H9 (cell line): ENCODE measurements around the gene IRF4. TPM values are rescaled to one million over a fixed set of nuclear protein-coding genes. Genes with fewer than 3 reads are reported as not detected.

Source experiments
- DNase-seq: peaks from one replicate; pipeline ENCODE4 v3.0.0-alpha.2; 2017
- H2AFZ ChIP-seq: one replicate; pipeline ENCODE4 v1.6.1; 2013; ENCODE audit warnings: mild to moderate bottlenecking, low read length, control low read depth, moderate library complexity
- H2AK5ac ChIP-seq: 2 replicates; pipeline ENCODE4 v1.6.1; 2013; ENCODE audit warnings: low read length, control low read depth, mixed read lengths; ENCODE audit not compliant: insufficient read length
- H2BK120ac ChIP-seq: one replicate; pipeline ENCODE4 v1.6.1; 2013; ENCODE audit warnings: low read depth, mild to moderate bottlenecking, low read length, control low read depth, inconsistent platforms; ENCODE audit not compliant: poor library complexity, severe bottlenecking
- H2BK12ac ChIP-seq: 2 replicates; pipeline ENCODE4 v1.6.1; 2013; ENCODE audit warnings: low read length, control low read depth, mixed read lengths, low read depth; ENCODE audit not compliant: insufficient read length
- H2BK15ac ChIP-seq: 2 replicates; pipeline ENCODE4 v1.6.1; 2013; ENCODE audit warnings: low read depth, low read length, control low read depth
- H2BK20ac ChIP-seq: one replicate; pipeline ENCODE4 v1.6.1; 2013; ENCODE audit warnings: low read depth, mild to moderate bottlenecking, low read length, control low read depth, inconsistent platforms; ENCODE audit not compliant: poor library complexity, severe bottlenecking
- H2BK5ac ChIP-seq: 2 replicates; pipeline ENCODE4 v1.6.1; 2013; ENCODE audit warnings: low read length, control low read depth, mixed read lengths; ENCODE audit not compliant: insufficient read length
- H3K14ac ChIP-seq: 2 replicates; pipeline ENCODE4 v1.6.1; 2013; ENCODE audit warnings: low read length, control low read depth; ENCODE audit not compliant: insufficient read depth
- H3K18ac ChIP-seq: 2 replicates; pipeline ENCODE4 v1.6.1; 2013; ENCODE audit warnings: low read depth, mild to moderate bottlenecking, mixed read lengths, low read length, control low read depth; ENCODE audit not compliant: insufficient read length
- H3K23ac ChIP-seq: 2 replicates; pipeline ENCODE4 v1.6.1; 2013; ENCODE audit warnings: low read length, control low read depth, mixed read lengths, low read depth; ENCODE audit not compliant: insufficient read length
- H3K23me2 ChIP-seq: 2 replicates; pipeline ENCODE4 v1.6.1; 2013; ENCODE audit warnings: low read depth, mild to moderate bottlenecking, mixed read lengths, low read length, control low read depth; ENCODE audit not compliant: insufficient read length, poor library complexity, severe bottlenecking
- H3K27ac ChIP-seq: 2 replicates; pipeline ENCODE4 v1.5.1; 2013; ENCODE audit warnings: low read length, control low read depth, mixed read lengths, low read depth; ENCODE audit not compliant: insufficient read length
- H3K27me3 ChIP-seq: 2 replicates; pipeline ENCODE4 v1.6.1; 2013; ENCODE audit warnings: low read length, control low read depth, inconsistent platforms; ENCODE audit not compliant: insufficient read depth
- H3K4ac ChIP-seq: 2 replicates; pipeline ENCODE4 v1.6.1; 2013; ENCODE audit warnings: low read depth, mild to moderate bottlenecking, control low read depth, inconsistent platforms, low read length, moderate library complexity
- H3K4me1 ChIP-seq: 2 replicates; pipeline ENCODE4 v1.6.1; 2013; ENCODE audit warnings: low read length, control low read depth, inconsistent platforms; ENCODE audit not compliant: insufficient read depth
- H3K4me2 ChIP-seq: 2 replicates; pipeline ENCODE4 v1.6.1; 2013; ENCODE audit warnings: low read length, control low read depth, mixed read lengths; ENCODE audit not compliant: insufficient read length, insufficient read depth
- H3K56ac ChIP-seq: 2 replicates; pipeline ENCODE4 v1.6.1; 2013; ENCODE audit warnings: low read depth, mild to moderate bottlenecking, mixed read lengths, low read length, control low read depth; ENCODE audit not compliant: insufficient read length
- H3K79me1 ChIP-seq: 2 replicates; pipeline ENCODE4 v1.6.1; 2013; ENCODE audit warnings: low read depth, mild to moderate bottlenecking, moderate library complexity, low read length, control low read depth, inconsistent platforms; ENCODE audit not compliant: insufficient read depth, poor library complexity, severe bottlenecking
- H3K79me2 ChIP-seq: 2 replicates; pipeline ENCODE4 v1.6.1; 2013; ENCODE audit warnings: low read length, control low read depth, inconsistent platforms; ENCODE audit not compliant: insufficient read depth
- H3K9ac ChIP-seq: 2 replicates; pipeline ENCODE4 v1.6.1; 2013; ENCODE audit warnings: low read length, control low read depth, mixed read lengths; ENCODE audit not compliant: insufficient read length; ENCODE audit errors: extremely low read depth
- H3K9me3 ChIP-seq: one replicate; pipeline ENCODE4 v1.6.1; 2013; ENCODE audit warnings: low read depth, low read length, inconsistent platforms; ENCODE audit not compliant: control insufficient read depth
- H3T11ph ChIP-seq: one replicate; pipeline ENCODE4 v1.6.1; 2013; ENCODE audit warnings: mild to moderate bottlenecking, low read length, control low read depth, inconsistent platforms
- H4K20me1 ChIP-seq: one replicate; pipeline ENCODE4 v1.6.1; 2013; ENCODE audit not compliant: control insufficient read depth, insufficient read length, insufficient read depth
- H4K5ac ChIP-seq: 2 replicates; pipeline ENCODE4 v1.6.1; 2013; ENCODE audit warnings: low read depth, mild to moderate bottlenecking, mixed read lengths, low read length, control low read depth; ENCODE audit not compliant: insufficient read length
- H4K8ac ChIP-seq: replicated peaks from 2 replicates; pipeline ENCODE4 v1.6.1; 2013; ENCODE audit warnings: low read length, control low read depth, mixed read lengths, low read depth; ENCODE audit not compliant: insufficient read length
- H4K91ac ChIP-seq: 2 replicates; pipeline ENCODE4 v1.6.1; 2013; ENCODE audit warnings: low read depth, mild to moderate bottlenecking, moderate library complexity, mixed read lengths, low read length, control low read depth; ENCODE audit not compliant: insufficient read length
- H3K27ac Mint-ChIP-seq, 3 experiments: 2 replicates in 2 of 3; 3 replicates in 1 of 3; pipeline ENCODE4 v1.8.0; 2020 to 2021; ENCODE audit warnings: mixed read lengths in 3 of 3, mild to moderate bottlenecking in 1 of 3, moderate library complexity in 1 of 3
- H3K27me3 Mint-ChIP-seq: 2 replicates; pipeline ENCODE4 v1.8.0; 2021; ENCODE audit warnings: low read depth, mild to moderate bottlenecking, moderate library complexity, mixed read lengths
- H3K36me3 Mint-ChIP-seq, 3 experiments: 2 replicates in 2 of 3; 3 replicates in 1 of 3; pipeline ENCODE4 v1.8.0; 2020 to 2021; ENCODE audit warnings: low read depth in 3 of 3, mixed read lengths in 3 of 3; ENCODE audit not compliant: insufficient read depth in 1 of 3
- H3K4me1 Mint-ChIP-seq, 2 experiments: 2 replicates each; pipeline ENCODE4 v1.8.0; 2020; ENCODE audit warnings: mixed read lengths in 2 of 2
- H3K4me3 Mint-ChIP-seq, 2 experiments: 2 replicates in 1 of 2; 3 replicates in 1 of 2; pipeline ENCODE4 v1.8.0; 2020 to 2021; ENCODE audit warnings: mild to moderate bottlenecking in 2 of 2, mixed read lengths in 2 of 2, moderate library complexity in 1 of 2
- H3K9me3 Mint-ChIP-seq, 2 experiments: 2 replicates in 1 of 2; 3 replicates in 1 of 2; pipeline ENCODE4 v1.8.0; 2020; ENCODE audit warnings: mild to moderate bottlenecking in 2 of 2, mixed read lengths in 2 of 2, moderate library complexity in 1 of 2
- CTCF ChIP-seq: fragments of 200-600 bp; sonication (generic); conservative IDR thresholded peaks from 3 replicates; pipeline ENCODE4 v1.8.0; 2021; ENCODE audit warnings: antibody characterized with exemption, mild to moderate bottlenecking
- WGBS: extraction: QIAGEN DNeasy Blood & Tissue Kit; methylation state at CpG from one replicate; pipeline ENCODE4 v1.1.7; 2013; ENCODE audit warnings: missing lambda C conversion rate, low lambda C conversion rate, mixed read lengths; ENCODE audit not compliant: insufficient read length; ENCODE audit errors: extremely low coverage; 5-methylcytosine and 5-hydroxymethylcytosine counted together
- total RNA-seq: library from RNA; stranded (reverse); gene quantifications from 2 replicates; pipeline ENCODE4 v1.2.1, GENCODE V29; 2021

Gene IRF4
- total RNA-seq, 1 experiment from 2014 or later: 0.31 TPM

GRCh38 chr6:374956-375355, 16.6 kb upstream of the IRF4 start:
- Histone ChIP-seq H3K56ac (no peak overlapping the region), H3K14ac (no peak overlapping the region), H3K18ac (no peak overlapping the region), H3K79me1 (no peaks in the 10 kb centered on the region), H2BK12ac (no peak overlapping the region), H4K8ac (no peak overlapping the region), H4K20me1 (no peaks in the 10 kb centered on the region), H3K4ac (no peak overlapping the region), H3K9me3 (peaks cover 45% of the 10 kb centered on the region), H3K9ac (no peak overlapping the region), H3K27me3 (no peaks in the 10 kb centered on the region), H3K23ac (no peak overlapping the region), H4K91ac (no peak overlapping the region), H3K27ac (no peak overlapping the region), H2AK5ac (no peak overlapping the region), H2BK120ac (no peak overlapping the region), H3K23me2 (peaks cover 3% of the 10 kb centered on the region), H4K5ac (no peak overlapping the region), H2BK5ac (no peak overlapping the region), H3K4me1 (no peaks in the 10 kb centered on the region), H2BK20ac (no peak overlapping the region), H3K79me2 (no peaks in the 10 kb centered on the region), H2BK15ac (no peak overlapping the region), H3T11ph (no peak overlapping the region), H2AFZ (no peak overlapping the region), H3K4me2 (no peak overlapping the region)
- TF ChIP-seq CTCF: no peak
- Mint-ChIP-seq H3K27ac (no peak overlapping the region), H3K9me3 (peaks cover 82 to 90% of the 10 kb centered on the region in 2 experiments), H3K36me3 (peaks cover 0 to 14% (median 3%) of the 10 kb centered on the region in 3 experiments; a peak in 5 of 7 replicates), H3K27me3 (peaks cover 27% of the 10 kb centered on the region), H3K4me3 (no peak overlapping the region), H3K4me1 (peaks cover 6 to 13% of the 10 kb centered on the region in 2 experiments)
- no CpG with 5 or more reads among the region's 8 CpGs for WGBS
- DNase-seq: no peak
